CD4-positive, alpha-beta T cell treated with Interferon gamma for 1 hour (primary cell): ENCODE data around the gene PGLYRP3.
A peak's percentile ranks its signal among the peaks of the same experiment; 100 is the strongest.

ENCODE experiments used
- DNase-seq: peaks from one replicate; pipeline ENCODE4 v3.0.0-alpha.2; 2020

The PGLYRP3 gene

DNA sequence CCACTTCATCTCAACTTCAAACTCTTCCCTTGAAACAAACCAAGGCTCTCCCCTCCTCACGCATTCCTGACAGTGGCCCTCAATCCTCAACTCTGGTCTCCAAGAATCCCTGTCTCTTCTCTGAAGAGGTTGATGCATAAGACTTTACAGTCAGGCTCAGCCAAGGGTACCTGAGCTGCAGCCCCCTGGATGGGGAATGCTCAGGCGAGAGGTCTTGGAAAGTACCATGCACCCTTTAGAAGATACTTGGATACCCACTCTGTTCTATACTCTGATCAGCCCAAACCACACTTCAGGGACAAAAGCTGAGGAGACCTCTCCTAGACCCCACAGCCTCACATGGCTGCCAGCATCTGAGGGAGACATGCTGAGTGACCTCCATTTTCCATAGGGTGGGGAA, 536 bp upstream of the PGLYRP3 start:
- no peak for DNase-seq

DNA sequence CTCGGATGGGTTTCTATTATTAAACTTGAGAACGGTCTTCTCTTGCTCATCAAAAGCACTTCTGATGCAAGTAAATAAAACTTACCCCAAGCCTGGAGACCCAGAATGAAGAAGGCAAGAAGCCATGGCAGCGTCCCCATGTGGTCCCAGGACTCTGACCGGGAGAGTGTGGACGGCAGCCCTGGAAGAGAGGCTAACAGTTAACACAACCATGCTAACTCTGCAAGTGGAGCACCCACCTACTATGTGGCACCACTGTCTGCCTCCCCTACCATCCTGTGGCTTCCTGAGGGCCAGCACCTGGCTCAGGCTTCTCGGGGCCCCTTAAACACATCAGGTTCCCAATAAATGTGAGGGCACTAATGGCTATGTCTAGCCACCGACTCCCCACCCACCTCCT, 2.2 kb downstream of the PGLYRP3 start:
- no peak for DNase-seq

GRCh38 chr1:153309441-153309840, 3.3 kb downstream of the PGLYRP3 start:
- no peak for DNase-seq

DNA sequence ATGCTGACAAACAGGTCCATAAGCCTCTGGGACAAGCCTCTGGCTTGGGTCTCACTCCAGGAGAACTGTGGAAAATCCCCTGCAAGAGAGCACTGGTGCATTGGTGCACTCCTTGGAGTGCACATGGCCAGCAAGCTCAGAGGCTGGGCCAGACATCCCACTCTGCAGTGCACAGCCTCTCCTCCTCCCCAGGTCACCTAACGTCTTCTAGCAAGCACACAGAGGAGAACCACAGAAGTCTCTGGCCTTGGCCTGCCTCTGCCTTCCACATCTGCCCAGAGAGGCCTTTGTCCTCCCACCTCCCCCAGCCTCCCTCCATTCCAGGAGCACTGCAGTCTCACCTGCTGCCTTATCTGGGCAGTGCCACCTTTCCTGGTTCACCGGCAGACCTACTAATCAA, 4.2 kb downstream of the PGLYRP3 start:
- DNase-seq: no peak

DNA sequence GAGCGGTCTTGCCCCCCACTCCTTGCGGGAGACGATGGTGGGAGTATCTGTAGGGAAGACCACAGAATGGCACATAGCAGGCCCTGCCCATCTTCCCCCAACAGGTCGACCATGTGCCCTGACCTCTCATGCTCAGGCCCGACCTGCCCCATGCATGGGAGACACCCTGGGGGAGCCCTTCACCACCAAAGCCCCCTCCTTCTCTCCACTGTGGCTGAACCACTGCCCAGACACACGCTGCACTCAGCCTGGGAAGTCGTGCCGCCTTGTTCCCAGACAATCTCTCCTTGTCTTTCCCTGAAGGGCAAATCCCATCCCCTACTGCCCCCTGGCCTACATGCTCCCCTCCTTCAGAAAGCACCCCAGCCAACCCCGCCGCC, 5.5 kb downstream of the PGLYRP3 start:
- DNase-seq: no peak

DNA sequence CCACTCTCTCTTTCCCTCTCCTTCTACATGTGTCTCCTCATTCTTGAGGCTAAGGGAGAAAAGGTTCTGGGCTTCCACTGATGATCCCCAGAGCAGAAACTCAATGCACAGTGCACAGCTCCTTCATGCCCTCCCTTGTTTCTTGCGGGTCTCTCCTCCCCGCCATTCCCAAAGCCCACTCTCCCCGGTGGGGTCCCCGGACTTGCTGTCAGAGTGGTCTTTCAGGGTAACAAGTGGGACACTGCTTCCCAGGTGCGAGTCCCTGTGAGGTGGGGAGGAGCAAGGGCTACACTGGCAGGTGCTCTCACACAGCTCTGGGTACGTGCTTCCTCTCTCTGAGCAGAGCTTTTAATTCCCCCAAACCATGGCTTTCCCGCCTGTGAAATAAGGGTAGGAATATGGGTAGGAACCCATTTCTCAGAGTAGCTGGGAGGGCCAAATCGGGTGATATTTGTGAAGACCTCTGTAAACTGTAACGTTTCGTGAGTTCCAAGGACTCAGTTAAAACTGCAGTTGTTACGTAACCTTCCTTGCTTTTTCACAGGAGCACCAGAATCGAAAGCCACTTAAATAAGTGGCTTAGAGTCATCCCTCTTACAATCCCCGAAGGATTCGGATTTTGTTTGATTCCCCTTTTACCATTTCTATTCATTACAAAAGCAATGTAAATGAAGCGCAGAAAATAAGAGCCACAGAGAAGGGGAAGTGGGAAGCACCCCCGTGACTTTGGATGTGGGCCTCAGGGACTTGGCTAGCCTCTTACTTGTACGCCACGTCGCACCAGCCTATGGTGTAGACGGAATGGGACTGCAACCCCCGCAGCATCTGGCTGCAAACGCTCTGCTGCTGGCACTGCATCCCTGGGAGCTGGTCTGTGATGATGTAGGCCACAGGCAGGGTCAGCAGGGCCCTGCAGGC, 6.2 kb downstream of the PGLYRP3 start:
- no peak for DNase-seq

GRCh38 chr1:153305682-153306081, 7.1 kb downstream of the PGLYRP3 start:
- no peak for DNase-seq

- no peak for DNase-seq
Observed at GRCh38 chr1:153302308-153302707, 10.4 kb downstream of the PGLYRP3 start.

GRCh38 chr1:153293851-153294250, 18.9 kb downstream of the PGLYRP3 start:
- DNase-seq: no peak

DNA sequence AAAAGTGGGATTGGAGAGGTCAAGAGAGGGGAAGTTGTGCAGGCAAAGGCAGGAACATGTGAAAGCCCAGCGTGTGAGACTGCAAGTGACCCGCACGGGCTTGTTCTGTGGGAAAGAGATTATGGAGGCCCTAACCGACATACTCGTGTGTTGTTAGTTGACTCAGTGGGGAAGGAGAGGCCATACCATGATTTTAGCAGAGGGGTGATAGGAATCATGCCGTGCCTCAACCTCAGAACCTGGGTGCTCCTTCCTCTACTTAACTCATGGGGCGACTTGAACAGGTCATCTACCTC, 19.3 kb downstream of the PGLYRP3 start:
- DNase-seq: no peak

GRCh38 chr1:153292740-153293479, 19.8 kb downstream of the PGLYRP3 start:
- no peak for DNase-seq

DNA sequence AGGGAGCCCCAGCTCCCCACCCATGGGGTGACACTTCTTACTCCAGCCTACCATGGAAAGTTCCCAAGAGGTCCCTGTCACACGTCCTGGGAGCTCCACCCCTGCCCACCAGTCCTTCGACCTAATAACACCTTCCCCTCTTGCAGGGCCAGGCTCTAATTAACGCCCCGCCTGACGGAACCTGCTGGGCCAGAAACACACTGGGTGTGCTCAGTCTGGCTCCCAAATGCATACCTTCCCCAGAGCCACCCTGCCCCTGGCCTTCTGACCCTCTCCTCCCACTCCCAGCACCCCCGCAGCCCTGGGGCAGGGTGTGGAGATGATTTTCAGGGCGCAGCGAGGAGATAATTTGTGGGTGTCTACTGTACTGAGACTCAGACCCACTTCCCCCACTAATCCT, 20.6 kb downstream of the PGLYRP3 start:
- DNase-seq: no peak

- DNase-seq: no peak
Observed at GRCh38 chr1:153291514-153291913, 21.2 kb downstream of the PGLYRP3 start.

DNA sequence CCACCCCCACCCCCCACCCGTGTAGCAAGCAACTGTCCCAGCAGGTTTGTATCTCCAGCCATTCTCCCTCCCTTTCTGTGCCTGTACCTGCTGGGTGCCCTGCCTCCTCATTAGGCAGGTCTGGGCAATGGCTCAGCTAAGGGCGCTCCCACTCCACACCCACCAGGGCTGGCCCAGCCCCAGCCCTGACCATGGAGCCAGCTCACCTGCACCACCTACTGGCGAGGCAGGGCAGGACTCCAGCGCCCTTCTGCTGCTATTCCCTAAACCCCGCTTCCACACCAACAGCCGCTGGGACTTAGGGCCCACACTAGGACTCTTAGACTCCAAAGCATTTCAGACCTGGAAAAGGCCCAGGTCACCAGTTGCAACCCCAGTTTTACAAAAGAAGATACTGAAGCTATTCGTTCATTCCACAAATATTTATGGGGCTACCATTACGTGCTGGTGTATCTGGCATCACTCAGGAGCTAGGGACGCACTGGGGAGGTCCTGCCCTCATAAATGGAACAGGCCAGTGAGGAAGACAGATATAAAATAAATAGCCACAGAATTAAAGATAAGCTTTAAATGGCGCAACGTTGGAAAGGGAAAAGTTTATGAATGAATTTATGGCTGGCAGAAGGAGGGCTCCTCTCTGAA, 24.0 kb downstream of the PGLYRP3 start:
- DNase-seq: no peak

- peak; percentile 16 for DNase-seq
Observed at GRCh38 chr1:153277852-153278251, 34.9 kb downstream of the PGLYRP3 start.

DNA sequence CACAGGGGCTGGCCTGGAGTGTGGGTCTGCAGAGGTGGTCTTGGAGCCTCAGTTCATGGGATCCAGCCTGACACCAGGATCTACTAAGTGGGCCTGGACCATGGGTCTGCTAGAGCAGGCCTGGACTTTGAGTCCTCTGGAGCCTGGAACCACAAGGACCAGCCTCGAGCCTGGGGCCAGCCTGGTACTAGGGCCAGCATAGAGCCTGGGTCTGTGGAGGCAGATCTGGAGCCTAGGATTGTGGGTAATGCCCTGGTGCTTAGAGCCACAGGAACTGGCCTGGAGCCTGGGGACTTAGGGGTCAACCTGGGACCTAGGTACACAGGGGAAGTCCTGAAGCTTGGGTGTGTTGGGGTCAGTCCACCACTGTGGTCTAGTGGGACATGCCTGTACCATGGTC, 40.6 kb downstream of the PGLYRP3 start:
- DNase-seq: no peak

GRCh38 chr1:153271711-153272110, 41.0 kb downstream of the PGLYRP3 start:
- no peak for DNase-seq

- no peak for DNase-seq
Observed at GRCh38 chr1:153265457-153265856, 47.3 kb downstream of the PGLYRP3 start.

DNA sequence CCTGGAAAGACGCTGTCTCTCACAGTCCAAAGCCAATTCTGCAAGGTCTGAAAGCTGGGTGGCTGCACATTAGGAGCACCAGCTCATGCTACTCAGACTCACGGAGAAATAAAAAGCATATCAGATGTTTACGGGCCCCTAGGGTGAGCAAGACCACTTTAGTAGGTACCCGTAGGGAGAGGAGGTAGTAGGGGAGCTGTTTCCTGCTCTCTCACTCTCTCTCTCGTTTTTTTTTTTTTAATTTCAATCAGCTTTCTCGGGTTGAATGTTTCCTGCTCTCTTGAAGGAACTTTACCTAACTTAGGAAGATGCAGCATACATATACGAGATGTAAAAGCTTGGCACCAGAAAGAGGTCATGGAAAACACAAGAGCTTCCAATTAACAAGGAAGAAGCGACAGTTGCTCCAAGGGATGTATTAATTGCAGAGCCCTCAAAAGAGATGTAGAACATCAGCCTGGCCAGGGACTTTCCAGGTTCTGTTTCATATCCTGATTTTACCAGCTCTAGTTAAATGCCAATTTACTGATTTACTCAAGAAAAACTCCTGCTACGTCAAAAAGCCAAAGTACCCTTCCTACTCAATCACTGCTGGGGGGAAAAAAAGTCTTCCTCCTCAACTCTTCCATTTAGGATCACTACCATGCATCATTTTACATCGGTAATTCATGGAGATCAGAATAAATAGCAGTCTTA, 50.1 kb downstream of the PGLYRP3 start:
- no peak for DNase-seq

DNA sequence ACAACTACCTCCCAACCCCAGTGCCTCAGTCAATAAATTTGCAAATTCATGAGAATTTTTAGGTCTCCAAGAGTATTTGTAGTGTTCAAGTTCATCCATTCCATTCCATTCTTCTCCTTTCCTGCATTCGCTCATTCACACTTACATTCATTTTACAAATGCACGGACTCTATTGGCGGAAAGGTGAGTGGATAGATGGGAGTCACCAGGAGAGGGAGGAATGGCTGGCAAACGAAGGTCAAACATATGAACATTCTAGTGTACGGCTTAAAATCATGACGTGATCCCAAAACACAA, 50.7 kb downstream of the PGLYRP3 start:
- no peak for DNase-seq

DNA sequence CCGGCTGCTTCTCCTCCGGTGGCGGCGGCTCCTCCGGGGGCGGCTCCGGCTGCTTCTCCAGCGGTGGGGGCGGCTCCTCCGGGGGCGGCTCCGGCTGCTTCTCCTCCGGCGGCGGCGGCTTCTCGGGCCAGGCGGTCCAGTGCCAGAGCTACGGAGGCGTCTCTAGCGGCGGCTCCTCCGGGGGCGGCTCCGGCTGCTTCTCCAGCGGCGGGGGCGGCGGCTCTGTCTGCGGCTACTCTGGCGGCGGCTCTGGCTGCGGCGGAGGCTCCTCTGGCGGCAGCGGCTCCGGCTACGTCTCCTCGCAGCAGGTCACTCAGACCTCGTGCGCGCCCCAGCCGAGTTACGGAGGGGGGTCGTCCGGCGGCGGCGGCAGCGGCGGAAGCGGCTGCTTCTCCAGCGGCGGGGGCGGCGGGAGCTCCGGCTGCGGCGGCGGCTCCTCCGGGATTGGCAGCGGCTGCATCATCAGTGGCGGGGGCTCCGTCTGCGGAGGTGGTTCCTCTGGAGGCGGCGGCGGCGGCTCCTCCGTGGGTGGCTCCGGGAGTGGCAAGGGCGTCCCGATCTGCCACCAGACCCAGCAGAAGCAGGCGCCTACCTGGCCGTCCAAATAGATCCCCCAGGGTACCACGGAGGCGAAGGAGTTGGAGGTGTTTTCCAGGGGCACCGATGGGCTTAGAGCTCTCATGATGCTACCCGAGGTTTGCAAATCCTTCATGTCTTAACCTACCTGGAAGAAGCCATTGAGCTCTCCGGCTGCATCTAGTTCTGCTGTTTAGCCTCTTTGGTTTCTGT, 51.3 kb downstream of the PGLYRP3 start:
- DNase-seq: no peak

GRCh38 chr1:153260585-153261280, 52.0 kb downstream of the PGLYRP3 start:
- DNase-seq: no peak
